Pons (tissue), 1 donor: ENCODE measurements around the gene ZNF586.
"Not testable (repeated sequence)": the region's sequence is repeated elsewhere in the genome, so short reads cannot be mapped to it uniquely, and the experiment has no call there.

ENCODE experiments used
- DNase-seq: peaks from one replicate; pipeline ENCODE4 v3.0.0-alpha.2; 2016; ENCODE audit warnings: low spot score

ZNF586 gene

DNA sequence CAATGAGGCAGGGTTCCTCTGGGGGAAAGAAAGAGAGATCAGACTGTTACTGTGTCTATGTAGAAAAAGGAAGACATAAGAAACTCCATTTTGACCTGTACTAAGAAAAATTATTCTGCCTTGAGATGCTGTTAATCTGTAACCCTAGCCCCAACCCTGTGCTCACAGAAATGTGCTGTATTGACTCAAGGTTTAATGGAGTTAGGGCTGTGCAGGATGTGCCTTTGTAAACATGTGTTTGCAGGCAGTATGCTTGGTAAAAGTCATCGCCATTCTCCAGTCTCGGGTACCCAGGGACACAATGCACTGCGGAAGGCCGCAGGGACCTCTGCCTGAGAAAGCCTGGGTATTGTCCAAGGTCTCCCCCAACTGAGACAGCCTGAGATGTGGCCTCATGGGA is 54.1 kb downstream of the ZNF586 start:
- DNase-seq = not testable (repeated sequence)

DNA sequence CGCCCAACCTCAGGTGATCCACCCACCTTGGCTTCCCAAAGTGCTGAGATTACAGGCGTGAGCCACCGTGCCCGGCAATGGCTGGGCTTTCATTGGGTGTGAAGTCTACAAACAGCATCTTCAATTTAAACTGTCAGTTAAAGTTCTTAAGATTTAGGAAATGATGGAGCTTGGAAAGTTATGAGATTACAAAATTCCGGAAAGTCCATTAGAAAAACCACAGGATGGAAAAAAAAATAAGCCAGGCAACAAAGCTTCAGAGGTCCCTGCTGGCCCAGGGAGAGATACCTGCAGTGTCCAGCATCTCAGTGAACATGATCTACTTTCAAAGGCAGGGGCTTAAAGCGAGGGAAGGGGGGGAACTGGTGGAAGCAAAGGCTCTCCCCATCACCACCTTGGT is 56.0 kb downstream of the ZNF586 start:
- no peak for DNase-seq

DNA sequence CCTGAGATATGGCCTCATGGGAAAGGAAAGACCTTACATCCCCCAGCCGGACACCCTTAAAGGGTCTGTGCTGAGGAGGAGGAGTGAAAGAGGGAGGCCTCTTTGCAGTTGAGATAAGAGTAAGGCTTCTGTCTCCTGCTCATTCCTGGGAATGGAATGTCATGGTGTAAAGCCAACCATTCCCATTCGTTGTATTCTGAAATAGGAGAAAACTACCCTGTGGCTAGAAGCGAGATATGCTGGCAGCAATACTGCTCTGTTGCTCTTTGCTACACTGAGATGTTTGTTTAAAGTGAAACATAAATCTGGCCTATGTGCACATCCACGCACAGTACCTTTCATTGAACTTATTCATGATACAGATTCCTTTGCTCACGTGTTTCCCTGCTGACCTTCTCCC is 59.8 kb downstream of the ZNF586 start:
- no peak for DNase-seq

DNA sequence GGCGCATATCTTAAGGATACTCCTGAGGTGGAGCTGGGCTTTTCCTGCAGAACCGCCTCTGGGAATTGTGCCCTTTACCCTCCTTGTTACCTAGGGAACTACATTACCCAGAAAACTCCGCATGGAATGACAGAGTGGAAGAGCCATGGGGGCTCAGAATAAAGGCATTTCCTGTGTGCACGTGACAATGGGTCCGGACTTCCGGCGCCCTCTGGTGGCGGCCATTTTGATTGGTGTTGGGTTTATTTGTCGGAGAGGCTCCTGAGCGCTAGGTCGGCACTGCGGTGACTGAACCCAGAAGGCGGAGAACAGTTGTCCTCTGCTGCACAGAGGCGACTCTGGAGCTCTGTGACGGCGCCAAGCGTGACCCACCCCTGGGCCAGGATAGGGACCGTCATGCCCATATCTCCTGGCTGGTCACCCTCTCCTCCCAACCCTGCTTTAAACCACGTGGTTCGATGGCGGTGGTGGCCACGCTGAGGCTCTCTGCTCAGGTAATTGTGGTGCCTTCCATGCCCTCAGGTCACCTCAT is 60.7 kb downstream of the ZNF586 start, which contains the start of gene ZNF587B:
Gene ZNF587B (plus strand): TSS at position 229 of the 532 bp plus-strand sequence. CDS start 230 bp downstream, at position 459.
- DNase-seq = peak; percentile 42
